T-helper 2 cell treated with Interferon-gamma antibody and Interleukin-4, amounts not matched to agents 100 ng/mL and 5 ng/mL, for 36 hours (primary cell): ENCODE measurements around the gene CDC37L1. TPM values are rescaled to one million over a fixed set of nuclear protein-coding genes. Genes with fewer than 3 reads are reported as not detected.
"Not testable (repeated sequence)": the region's sequence is repeated elsewhere in the genome, so short reads cannot be mapped to it uniquely, and the experiment has no call there.

Experiments
- intact Hi-C: fragments of 100-400 bp; cut with micrococcal nuclease; formaldehyde crosslinking; loops from one replicate; pipeline ENCODE4 v1.15.1; 2023
- total RNA-seq: library from RNA; stranded (reverse); gene quantifications from 2 replicates; pipeline ENCODE4 v1.2.3, GENCODE V29; 2022

The CDC37L1 gene
- total RNA-seq, result 10.3 and 10.8 TPM in 2 replicates

GRCh38 chr9:4679268-4680172 is at the start of gene CDC37L1:
TSS of gene CDC37L1 (plus strand) at chr9:4679569. CDS start at chr9:4679768, 199 bp downstream.
- intact Hi-C loops, result loop anchor here (1.0 to 5.0 kb wide), 11 partner anchors 10 to 1835 kb away; partner anchors contain the start of genes AK3, JAK2, PDCD1LG2 and PLPP6

GRCh38 chr9:4630836-4631235 is 48.5 kb upstream of the CDC37L1 start:
- intact Hi-C loops, result loop anchor here (10.0 kb wide), 1 partner anchor 56 kb away; no protein-coding TSS in a partner anchor

DNA sequence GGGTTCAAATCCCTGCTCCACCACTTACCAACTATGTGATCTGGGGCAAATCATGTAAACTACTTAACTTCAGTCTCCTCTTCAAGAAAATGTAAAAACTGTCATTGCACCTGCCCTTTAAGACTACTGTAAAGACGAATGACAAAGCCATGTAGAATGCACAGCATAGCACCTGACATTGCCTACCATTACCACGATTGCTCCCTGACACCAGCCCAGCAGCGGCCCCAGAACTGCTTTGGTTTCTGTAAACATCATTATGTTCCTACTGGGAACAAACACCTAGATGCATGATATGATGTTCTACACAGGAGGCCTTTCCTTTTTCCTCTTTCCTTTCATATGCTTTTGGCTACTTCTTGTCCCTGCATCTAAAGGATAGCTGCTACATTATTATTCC is 40.4 kb upstream of the CDC37L1 start:
- intact Hi-C loops, result loop anchor here (10.0 kb wide), 1 partner anchor 64 kb away; no protein-coding TSS in a partner anchor

GRCh38 chr9:4639420-4639819 is 39.9 kb upstream of the CDC37L1 start:
- intact Hi-C loops, result loop anchor here (10.0 kb wide), 1 partner anchor 65 kb away; no protein-coding TSS in a partner anchor

DNA sequence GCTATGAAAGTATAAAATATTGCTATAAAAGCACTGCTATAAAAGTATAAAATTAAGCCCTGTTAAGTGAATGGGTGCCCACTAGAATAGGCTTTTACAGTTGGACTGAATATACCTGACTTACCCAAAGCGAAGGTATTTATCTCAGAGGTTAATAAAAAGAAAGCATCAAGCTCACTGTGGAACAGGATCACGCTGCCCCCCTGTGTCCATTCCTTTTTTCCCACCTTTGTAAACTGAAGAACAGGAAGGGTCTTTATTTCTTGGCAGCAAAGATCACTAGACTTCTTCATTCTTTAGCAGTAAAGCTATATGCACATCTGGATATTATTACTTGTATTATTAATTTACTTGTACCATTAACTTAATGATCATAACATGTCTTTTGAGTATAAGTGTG is 39.3 kb upstream of the CDC37L1 start:
- intact Hi-C loops, result loop anchor here (2.0 to 5.0 kb wide), 2 partner anchors 253 to 323 kb away; no protein-coding TSS in a partner anchor

GRCh38 chr9:4642351-4642750 is 37.0 kb upstream of the CDC37L1 start:
- intact Hi-C loops, result loop anchor here (5.0 kb wide), 1 partner anchor 325 kb away; no protein-coding TSS in a partner anchor

DNA sequence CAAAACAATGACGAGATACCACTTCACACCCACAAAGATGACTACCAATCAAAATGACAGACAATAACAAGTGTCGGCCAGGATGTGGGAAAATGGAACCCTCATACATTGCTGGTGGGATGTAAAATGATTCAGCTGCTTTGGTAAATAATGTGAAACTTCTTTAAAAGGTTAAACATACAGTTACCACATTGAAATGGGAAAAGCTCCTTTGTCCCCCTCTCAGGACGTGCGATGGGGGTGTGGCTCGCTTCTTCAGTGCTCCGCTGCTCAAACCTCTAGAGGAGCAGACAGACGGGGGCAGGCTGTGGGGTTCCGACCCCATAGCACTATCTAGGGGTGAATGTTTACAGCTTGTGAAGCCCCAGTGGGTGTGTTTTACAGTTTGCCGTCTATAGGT is 25.3 kb upstream of the CDC37L1 start:
- intact Hi-C loops, result no loop called here

DNA sequence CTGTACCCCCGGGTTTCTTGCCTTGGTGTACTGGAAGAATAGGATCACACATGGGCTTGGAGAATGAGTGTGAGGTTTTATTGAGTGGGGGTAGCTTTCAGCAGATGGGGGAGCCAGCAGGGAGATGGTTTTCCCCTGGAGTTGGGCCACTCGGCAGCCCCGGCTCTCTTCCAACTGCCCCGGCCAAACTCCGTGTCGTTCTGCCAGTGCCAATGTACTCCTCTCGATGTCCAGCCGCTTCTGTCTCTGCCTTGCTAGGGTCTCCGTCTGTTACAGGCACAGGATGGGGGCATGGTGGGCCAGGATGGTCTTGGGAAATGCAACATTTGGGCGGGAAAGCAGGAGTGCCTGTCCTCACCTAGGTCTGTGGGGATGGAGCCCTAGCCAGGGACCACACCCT is 24.8 kb upstream of the CDC37L1 start:
- intact Hi-C loops, result no loop called here

DNA sequence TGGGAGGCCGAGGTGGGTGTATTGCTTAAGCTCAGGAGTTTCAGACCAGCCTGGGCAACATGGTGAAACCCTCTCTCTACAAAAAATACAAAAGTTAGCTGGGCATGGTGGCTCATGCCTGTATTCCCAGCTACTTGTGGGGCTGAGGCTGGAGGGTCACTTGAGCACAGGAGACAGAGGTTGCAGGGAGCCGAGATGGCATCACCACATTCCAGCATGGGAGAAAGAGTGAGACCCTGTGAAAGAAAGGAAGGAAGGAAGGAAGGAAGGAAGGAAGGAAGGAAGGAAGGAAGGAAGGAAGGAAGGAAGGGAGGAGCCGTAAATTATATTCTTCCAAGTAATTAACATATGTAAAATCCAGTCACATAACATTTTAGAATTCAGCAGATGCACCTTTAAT is 23.2 kb upstream of the CDC37L1 start:
- intact Hi-C loops, result not testable (repeated sequence)

GRCh38 chr9:4656621-4657020 is 22.7 kb upstream of the CDC37L1 start:
- intact Hi-C loops, result no loop called here

- intact Hi-C loops, result no loop called here
These were observed 21.8 kb upstream of the CDC37L1 start for GRCh38 chr9:4657426-4658159.

- intact Hi-C loops, result loop anchor here (5.0 kb wide), 5 partner anchors 82 to 1818 kb away; partner anchors contain the start of genes AK3, PUM3, RCL1 and RFX3
These were observed 18.7 kb upstream of the CDC37L1 start for GRCh38 chr9:4660665-4661064.

GRCh38 chr9:4661165-4661564 is 18.2 kb upstream of the CDC37L1 start:
- intact Hi-C loops, result loop anchor here (5.0 kb wide), 5 partner anchors 81 to 1819 kb away; partner anchors contain the start of genes AK3, PUM3, RCL1 and RFX3

- intact Hi-C loops, result loop anchor here (1.0 to 5.0 kb wide), 7 partner anchors 18 to 1819 kb away; partner anchors contain the start of genes AK3, CDC37L1, PUM3 and RCL1
These were observed 17.8 kb upstream of the CDC37L1 start for GRCh38 chr9:4661611-4662010.

- intact Hi-C loops, result loop anchor here (1.0 to 5.0 kb wide), 7 partner anchors 17 to 1820 kb away; partner anchors contain the start of genes AK3, CDC37L1, PUM3 and RCL1
These were observed 17.0 kb upstream of the CDC37L1 start, which contains the start of gene PLPP6 for GRCh38 chr9:4662108-4662988. TSS of gene PLPP6 (plus strand) at chr9:4662294. CDS start at chr9:4662376, 82 bp downstream.

- intact Hi-C loops, result loop anchor here (1.0 to 5.0 kb wide), 7 partner anchors 16 to 1821 kb away; partner anchors contain the start of genes AK3, CDC37L1, PUM3 and RCL1
These were observed 16.2 kb upstream of the CDC37L1 start for GRCh38 chr9:4662989-4663792.

- intact Hi-C loops, result loop anchor here (2.0 to 5.0 kb wide), 6 partner anchors 59 to 1822 kb away; partner anchors contain the start of genes AK3, PUM3, RCL1 and RFX3
These were observed 15.4 kb upstream of the CDC37L1 start for GRCh38 chr9:4663956-4664355.

- intact Hi-C loops, result no loop called here
These were observed 14.0 kb upstream of the CDC37L1 start for GRCh38 chr9:4665357-4665756.

DNA sequence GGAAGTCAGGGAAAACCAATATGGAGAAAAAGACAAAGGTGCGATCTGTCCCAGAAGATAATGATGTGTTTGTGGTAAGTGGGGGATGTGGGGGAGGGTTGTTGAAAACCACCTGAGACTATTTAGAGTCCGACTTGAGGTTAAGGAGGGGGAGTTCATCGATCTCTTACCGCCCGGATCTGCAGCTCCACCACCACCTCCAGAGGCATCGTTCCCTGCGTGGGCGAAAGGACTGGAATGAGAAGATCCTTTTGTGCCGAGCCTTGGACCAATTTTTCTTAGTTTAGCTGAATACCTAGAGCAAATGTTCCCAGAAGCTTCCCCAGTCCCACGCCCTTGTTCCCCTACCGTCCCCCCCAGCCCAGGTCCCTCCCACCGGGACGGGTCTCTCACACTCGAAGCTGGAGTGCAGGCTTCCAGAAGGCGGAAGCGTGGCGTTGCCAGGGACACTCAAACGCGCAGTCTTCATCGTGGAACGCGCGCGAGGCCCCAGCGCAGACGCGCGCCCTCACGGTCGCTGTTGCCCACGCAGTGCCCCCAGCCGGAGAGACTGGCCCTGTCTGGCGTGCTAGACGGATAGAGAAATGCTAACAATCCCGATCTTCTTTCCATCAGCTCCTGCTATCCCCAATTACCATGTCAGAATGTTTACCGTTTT is 13.2 kb upstream of the CDC37L1 start, which contains the start of gene SPATA6L:
Gene SPATA6L, minus strand, starts transcription at position 439 of the 658 bp plus-strand sequence. Its CDS starts 230 bp downstream, at position 209.
- intact Hi-C loops, result no loop called here
